Suprapubic skin (tissue), 4 donors: Measurements from ENCODE around the gene NPSR1. TPM values are rescaled to one million over a fixed set of nuclear protein-coding genes. Genes with fewer than 3 reads are reported as not detected.

Source experiments
- DNase-seq, 2 donors: peaks; one replicate each; pipeline ENCODE4 v3.0.0-alpha.2; 2019; ENCODE audit warnings: low spot score in 2 of 2
- H3K27ac ChIP-seq: fragments of 200-600 bp; sonication (generic); one replicate; pipeline ENCODE4 v1.5.1; 2019
- H3K27me3 ChIP-seq: fragments of 200-600 bp; sonication (generic); one replicate; pipeline ENCODE4 v1.5.1; 2019
- H3K36me3 ChIP-seq: fragments of 200-600 bp; sonication (generic); one replicate; pipeline ENCODE4 v1.5.1; 2019
- H3K4me1 ChIP-seq: fragments of 200-600 bp; sonication (generic); one replicate; pipeline ENCODE4 v1.5.1; 2019
- H3K4me3 ChIP-seq: fragments of 200-600 bp; sonication (generic); one replicate; pipeline ENCODE4 v1.5.1; 2019; ENCODE audit warnings: mild to moderate bottlenecking
- H3K9me3 ChIP-seq: fragments of 200-600 bp; sonication (generic); one replicate; pipeline ENCODE4 v1.5.1; 2019
- CTCF ChIP-seq, 2 donors: fragments of 200-600 bp in 1 of 2; fragments of 450-650 bp in 1 of 2; sonication (generic) in 1 of 2; IDR thresholded peaks; one replicate each; pipeline ENCODE4 v1.5.1; 2016 to 2019; ENCODE audit warnings: antibody characterized with exemption in 2 of 2, mild to moderate bottlenecking in 1 of 2, moderate library complexity in 1 of 2
- EP300 ChIP-seq: sonication (generic); formaldehyde crosslinking; IDR thresholded peaks from one replicate; pipeline ENCODE4 v1.6.1; 2017; ENCODE audit warnings: antibody characterized with exemption
- POLR2A ChIP-seq, 2 donors: fragments of 450-650 bp; IDR thresholded peaks; one replicate each; pipeline ENCODE4 v1.6.1; 2017; ENCODE audit warnings: antibody characterized with exemption in 2 of 2, mild to moderate bottlenecking in 2 of 2, moderate library complexity in 2 of 2
- POLR2AphosphoS5 ChIP-seq, 3 donors: sonication (generic); formaldehyde crosslinking; IDR thresholded peaks; one replicate each; pipeline ENCODE4 v1.6.1; 2017; ENCODE audit warnings: antibody characterized with exemption in 3 of 3
- WGBS: methylation state at CpG from one replicate; pipeline ENCODE4 v1.1.5; 2018; 5-methylcytosine and 5-hydroxymethylcytosine counted together
- total RNA-seq, 4 donors: library from RNA; depleted of rRNA; stranded (reverse); fragments of >200 nt; gene quantifications; one replicate each; pipeline ENCODE4 v1.1.0, GENCODE V29; 2016

Gene NPSR1
- total RNA-seq, 4 donors from 2014 or later: not detected

DNA sequence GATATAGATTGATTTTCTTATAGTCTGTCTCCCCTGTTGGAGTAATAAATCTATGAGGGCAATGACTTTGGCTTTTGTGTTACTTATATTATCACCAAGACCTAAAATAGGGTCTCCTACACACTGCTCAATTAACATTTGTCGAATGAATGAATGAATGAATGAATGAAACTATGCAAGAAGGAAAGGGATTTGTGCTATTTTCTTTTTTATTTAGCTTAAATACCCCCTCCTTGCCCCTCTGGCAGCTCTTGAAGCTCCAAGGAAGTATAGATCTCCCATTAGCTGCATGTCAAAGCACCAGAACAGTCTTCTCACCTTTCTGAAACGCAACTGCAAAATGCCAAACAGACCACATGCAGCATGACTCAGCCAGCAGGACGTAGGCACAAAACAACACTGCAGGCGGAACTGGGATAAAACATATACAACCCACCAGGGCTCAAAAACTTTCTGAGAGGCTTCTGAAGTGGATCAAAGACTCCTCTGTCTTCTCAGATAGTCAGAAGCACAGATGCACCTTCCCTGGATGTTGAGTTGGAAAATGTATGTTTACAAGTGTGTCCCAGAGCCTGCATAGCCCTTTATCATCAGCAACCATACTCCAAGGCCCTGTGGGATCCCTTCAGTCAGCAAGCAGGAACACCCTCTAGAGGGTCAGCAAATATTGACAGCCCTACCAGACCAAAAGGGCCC lies 187.8 kb downstream of the NPSR1 start:
- no peak for TF ChIP-seq CTCF (IDR thresholded peaks at IDR 0.05)
- TF ChIP-seq EP300: no peak
- TF ChIP-seq POLR2AphosphoS5 (IDR thresholded peaks at IDR 0.05): no peak
- TF ChIP-seq POLR2A (IDR thresholded peaks at IDR 0.05): no peak
- no peaks in the 10 kb centered on the region for H3K36me3 ChIP-seq
- WGBS: 69% methylated on average over 4 of the region's 4 CpGs

DNA sequence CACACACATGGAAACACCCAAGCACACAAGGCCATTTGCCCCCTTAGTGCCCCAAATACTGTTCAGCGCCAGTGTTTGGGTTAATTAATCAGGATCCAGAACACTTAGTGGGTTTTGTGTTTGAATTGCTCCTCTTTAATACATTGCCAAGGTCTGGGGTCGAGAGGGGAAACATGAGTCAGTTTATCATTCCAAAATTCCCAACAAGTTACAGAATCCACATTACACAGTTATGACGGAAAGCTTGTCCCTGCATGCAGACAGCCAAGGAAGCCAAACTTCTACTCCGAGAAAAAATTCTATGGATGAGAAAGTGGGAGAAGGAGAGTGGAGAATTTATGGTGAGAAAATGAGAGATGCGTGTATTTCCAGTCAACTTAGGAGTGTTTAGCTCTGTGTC lies 189.0 kb downstream of the NPSR1 start:
- 42% methylated on average over 5 of the region's 5 CpGs for WGBS
- H3K27ac ChIP-seq: no peak overlapping the region
- DNase-seq: no peak

More for the DNA sequence above, 187.8 kb downstream of the NPSR1 start:
- Histone ChIP-seq H3K27ac (no peak overlapping the region), H3K9me3 (no peaks in the 10 kb centered on the region), H3K4me3 (no peak overlapping the region), H3K4me1 (no peaks in the 10 kb centered on the region), H3K27me3 (no peaks in the 10 kb centered on the region)
- no peak for DNase-seq

DNA sequence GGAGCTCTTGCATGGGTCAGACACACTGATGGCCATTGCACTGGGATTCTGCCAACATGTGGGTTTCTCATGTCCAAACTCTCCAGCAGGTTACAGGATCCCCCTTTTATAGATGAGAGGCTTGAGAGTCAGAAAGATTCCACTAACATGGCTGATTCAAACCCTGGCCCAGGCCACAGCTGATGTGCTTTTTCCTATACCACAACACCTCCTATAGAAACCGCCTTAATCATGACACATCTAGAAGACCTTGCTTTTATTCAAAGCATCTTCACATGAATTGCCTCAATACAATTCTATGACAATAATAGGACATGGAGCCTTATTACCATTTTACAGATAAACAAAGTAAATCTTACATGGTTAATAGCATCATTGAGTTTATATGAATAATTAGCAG lies 190.7 kb downstream of the NPSR1 start:
- DNase-seq: no peak
- Histone ChIP-seq H3K4me1 (no peaks in the 10 kb centered on the region), H3K4me3 (no peak overlapping the region), H3K36me3 (no peaks in the 10 kb centered on the region), H3K27ac (no peak overlapping the region), H3K9me3 (no peaks in the 10 kb centered on the region), H3K27me3 (no peaks in the 10 kb centered on the region)
- WGBS: 94% methylated on average over 1 of the region's 1 CpG
- TF ChIP-seq CTCF (IDR thresholded peaks at IDR 0.05): no peak
- TF ChIP-seq EP300: no peak
- no peak for TF ChIP-seq POLR2AphosphoS5 (IDR thresholded peaks at IDR 0.05)
- TF ChIP-seq POLR2A (IDR thresholded peaks at IDR 0.05): no peak

More for the DNA sequence above, 189.0 kb downstream of the NPSR1 start:
- Histone ChIP-seq H3K9me3 (no peaks in the 10 kb centered on the region), H3K36me3 (no peaks in the 10 kb centered on the region), H3K4me3 (no peak overlapping the region), H3K27me3 (no peaks in the 10 kb centered on the region), H3K4me1 (no peaks in the 10 kb centered on the region)
- TF ChIP-seq POLR2AphosphoS5 (IDR thresholded peaks at IDR 0.05): no peak
- no peak for TF ChIP-seq CTCF (IDR thresholded peaks at IDR 0.05)
- TF ChIP-seq EP300: no peak
- no peak for TF ChIP-seq POLR2A (IDR thresholded peaks at IDR 0.05)

GRCh38 chr7:34849163-34849960 lies 191.3 kb downstream of the NPSR1 start:
- WGBS: 52% methylated on average over 9 of the region's 9 CpGs
- no peak for DNase-seq
- TF ChIP-seq POLR2A (IDR thresholded peaks at IDR 0.05) (no peak), CTCF (IDR thresholded peaks at IDR 0.05) (no peak), POLR2AphosphoS5 (IDR thresholded peaks at IDR 0.05) (no peak), EP300 (no peak)

DNA sequence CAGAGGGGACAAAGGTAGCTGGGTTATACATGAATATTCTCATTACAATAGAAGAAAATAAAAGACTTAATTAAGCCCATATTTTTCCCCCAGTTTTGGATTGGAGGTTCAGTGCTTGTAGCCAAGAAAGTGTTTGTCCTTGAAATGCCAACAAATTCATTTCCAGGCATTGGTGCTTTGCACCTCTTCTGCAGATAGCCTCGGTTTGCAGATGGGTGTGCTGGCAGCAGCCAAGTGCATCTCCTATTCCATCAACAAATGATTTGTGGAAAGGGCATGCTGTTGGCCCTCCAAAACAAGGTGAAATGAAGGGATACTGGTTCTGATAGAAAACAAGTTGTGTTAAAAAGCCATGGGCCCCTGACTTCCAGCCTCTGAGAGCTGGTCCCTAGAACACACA lies 192.0 kb downstream of the NPSR1 start:
- Histone ChIP-seq H3K9me3 (no peaks in the 10 kb centered on the region), H3K4me3 (no peak overlapping the region), H3K27me3 (no peaks in the 10 kb centered on the region), H3K36me3 (no peaks in the 10 kb centered on the region), H3K27ac (no peak overlapping the region), H3K4me1 (no peaks in the 10 kb centered on the region)
- TF ChIP-seq POLR2AphosphoS5 (IDR thresholded peaks at IDR 0.05) (no peak), CTCF (IDR thresholded peaks at IDR 0.05) (no peak), EP300 (no peak), POLR2A (IDR thresholded peaks at IDR 0.05) (no peak)
- DNase-seq: no peak
- 53% methylated on average over 1 of the region's 1 CpG for WGBS

More at GRCh38 chr7:34849163-34849960, 191.3 kb downstream of the NPSR1 start:
- Histone ChIP-seq H3K9me3 (no peaks in the 10 kb centered on the region), H3K27me3 (no peaks in the 10 kb centered on the region), H3K27ac (no peak overlapping the region), H3K4me1 (no peaks in the 10 kb centered on the region), H3K4me3 (no peak overlapping the region), H3K36me3 (no peaks in the 10 kb centered on the region)
